Measurements from ENCODE around the gene XRCC4. TPM values are rescaled to one million over a fixed set of nuclear protein-coding genes. Genes with fewer than 3 reads are reported as not detected.

The XRCC4 gene
- total RNA-seq, 1 donor from 2014 or later: 12.9 TPM

DNA sequence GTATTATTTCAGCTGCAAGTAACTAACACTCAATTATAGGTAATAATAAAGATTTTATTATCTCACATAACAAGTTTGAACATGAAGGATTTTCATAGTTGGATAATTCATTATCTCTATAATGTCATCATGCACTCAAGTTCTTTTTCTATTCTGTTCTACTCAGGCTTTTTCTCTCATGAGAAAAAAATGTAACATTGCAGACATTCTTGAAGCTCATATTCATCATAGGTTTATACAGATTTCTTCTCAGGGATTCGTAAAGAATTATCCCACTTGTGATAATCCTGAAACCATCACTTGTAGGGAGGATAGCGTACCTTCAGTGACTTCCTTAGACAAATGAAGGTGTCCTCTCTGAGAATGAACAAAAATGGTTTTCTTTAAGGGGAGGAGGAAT, 150.3 kb downstream of the XRCC4 start:
- Mint-ChIP-seq H3K27me3 (no peaks in the 10 kb centered on the region), H3K27ac (no peak overlapping the region), H3K4me3 (ENCODE audit: low read depth) (no peak overlapping the region), H3K36me3 (ENCODE audit: insufficient read depth) (no peaks in the 10 kb centered on the region), H3K4me1 (ENCODE audit: low read depth) (peaks cover 7% of the 10 kb centered on the region), H3K9me3 (ENCODE audit: low read depth) (no peaks in the 10 kb centered on the region)
- TF ChIP-seq, protein P1, sequence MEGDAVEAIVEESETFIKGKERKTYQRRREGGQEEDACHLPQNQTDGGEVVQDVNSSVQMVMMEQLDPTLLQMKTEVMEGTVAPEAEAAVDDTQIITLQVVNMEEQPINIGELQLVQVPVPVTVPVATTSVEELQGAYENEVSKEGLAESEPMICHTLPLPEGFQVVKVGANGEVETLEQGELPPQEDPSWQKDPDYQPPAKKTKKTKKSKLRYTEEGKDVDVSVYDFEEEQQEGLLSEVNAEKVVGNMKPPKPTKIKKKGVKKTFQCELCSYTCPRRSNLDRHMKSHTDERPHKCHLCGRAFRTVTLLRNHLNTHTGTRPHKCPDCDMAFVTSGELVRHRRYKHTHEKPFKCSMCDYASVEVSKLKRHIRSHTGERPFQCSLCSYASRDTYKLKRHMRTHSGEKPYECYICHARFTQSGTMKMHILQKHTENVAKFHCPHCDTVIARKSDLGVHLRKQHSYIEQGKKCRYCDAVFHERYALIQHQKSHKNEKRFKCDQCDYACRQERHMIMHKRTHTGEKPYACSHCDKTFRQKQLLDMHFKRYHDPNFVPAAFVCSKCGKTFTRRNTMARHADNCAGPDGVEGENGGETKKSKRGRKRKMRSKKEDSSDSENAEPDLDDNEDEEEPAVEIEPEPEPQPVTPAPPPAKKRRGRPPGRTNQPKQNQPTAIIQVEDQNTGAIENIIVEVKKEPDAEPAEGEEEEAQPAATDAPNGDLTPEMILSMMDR (IDR thresholded peaks at IDR 0.05; ENCODE audit: unreplicated experiment): no peak
- DNase-seq (ENCODE audit: low spot score, unreplicated experiment): no peak

DNA sequence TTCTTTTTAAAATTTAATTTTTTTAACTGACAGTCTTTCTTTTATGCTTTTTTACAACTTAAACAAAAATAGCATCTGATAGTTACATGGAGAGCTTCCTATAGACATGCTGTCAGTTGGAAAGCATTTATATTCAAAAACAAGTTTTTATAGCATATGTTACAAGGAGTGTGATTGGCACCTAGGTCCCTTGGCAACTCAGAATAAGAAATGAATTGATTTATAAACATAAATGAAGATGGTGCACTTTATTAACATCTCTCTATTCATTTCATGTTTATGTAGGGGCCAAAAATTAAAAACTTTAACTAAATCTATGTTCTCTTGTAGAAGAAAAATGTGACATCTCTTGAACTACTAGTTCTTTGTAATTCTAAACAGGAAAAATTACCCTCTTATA, 153.2 kb downstream of the XRCC4 start:
- Mint-ChIP-seq H3K4me1 (ENCODE audit: low read depth) (peaks cover 6% of the 10 kb centered on the region), H3K4me3 (ENCODE audit: low read depth) (no peak overlapping the region), H3K27me3 (no peaks in the 10 kb centered on the region), H3K9me3 (ENCODE audit: low read depth) (no peaks in the 10 kb centered on the region), H3K27ac (no peak overlapping the region), H3K36me3 (ENCODE audit: insufficient read depth) (no peaks in the 10 kb centered on the region)
- TF ChIP-seq, protein P1 (IDR thresholded peaks at IDR 0.05; ENCODE audit: unreplicated experiment): no peak
- no peak for DNase-seq (ENCODE audit: low spot score, unreplicated experiment)

DNA sequence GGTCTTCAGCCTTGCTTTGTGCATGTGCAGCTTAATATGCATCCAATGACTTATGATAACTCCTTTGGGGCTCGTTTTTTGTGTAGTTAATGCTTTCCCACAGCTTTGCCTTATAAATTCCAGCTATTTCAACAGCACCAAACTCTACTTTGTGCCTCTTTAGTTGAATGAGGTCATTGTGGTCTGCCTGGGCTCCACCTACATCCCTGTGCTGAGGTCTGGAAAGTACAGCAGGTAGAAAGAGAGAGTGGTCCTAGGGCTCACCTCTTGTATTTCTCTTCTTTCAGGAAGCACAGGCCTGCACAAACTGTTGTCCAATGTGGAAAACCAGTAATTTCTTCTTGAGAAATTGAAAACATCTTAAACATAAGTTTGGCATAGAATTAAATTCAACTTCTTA, 167.2 kb downstream of the XRCC4 start:
- no peak overlapping the region for H3K4me3 Mint-ChIP-seq (ENCODE audit: low read depth)
- H3K27me3 Mint-ChIP-seq: no peaks in the 10 kb centered on the region
- TF ChIP-seq, protein P1 (IDR thresholded peaks at IDR 0.05; ENCODE audit: unreplicated experiment): no peak
- H3K27ac Mint-ChIP-seq: no peak overlapping the region
- peaks cover 29% of the 10 kb centered on the region for H3K4me1 Mint-ChIP-seq (ENCODE audit: low read depth)
- no peak for DNase-seq (ENCODE audit: low spot score, unreplicated experiment)
- peaks cover 2% of the 10 kb centered on the region for H3K36me3 Mint-ChIP-seq (ENCODE audit: insufficient read depth)
- no peaks in the 10 kb centered on the region for H3K9me3 Mint-ChIP-seq (ENCODE audit: low read depth)

DNA sequence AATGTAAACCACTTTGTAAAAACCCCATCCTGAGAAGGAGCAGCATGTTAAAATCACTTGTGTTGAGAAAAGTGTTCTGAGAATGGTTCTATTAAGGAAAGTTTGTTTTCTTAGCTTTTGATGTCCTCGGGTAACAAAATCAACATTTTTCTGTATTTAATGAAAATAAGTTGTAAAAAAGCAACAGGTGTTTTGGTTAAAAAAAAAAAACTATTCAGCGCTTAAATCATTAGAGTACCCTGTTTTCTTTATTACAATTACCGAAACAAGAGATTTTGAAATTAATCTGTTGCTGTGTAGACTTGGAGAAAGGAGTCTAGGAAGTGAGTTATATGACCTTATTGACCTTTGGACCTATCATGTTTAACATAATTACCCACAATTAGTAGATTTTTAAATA, 167.7 kb downstream of the XRCC4 start:
- no peaks in the 10 kb centered on the region for H3K9me3 Mint-ChIP-seq (ENCODE audit: low read depth)
- H3K27me3 Mint-ChIP-seq: no peaks in the 10 kb centered on the region
- peaks cover 2% of the 10 kb centered on the region for H3K36me3 Mint-ChIP-seq (ENCODE audit: insufficient read depth)
- no peak overlapping the region for H3K4me3 Mint-ChIP-seq (ENCODE audit: low read depth)
- no peak overlapping the region for H3K27ac Mint-ChIP-seq
- no peak for DNase-seq (ENCODE audit: low spot score, unreplicated experiment)
- TF ChIP-seq, protein P1 (IDR thresholded peaks at IDR 0.05; ENCODE audit: unreplicated experiment): no peak
- peaks cover 31% of the 10 kb centered on the region for H3K4me1 Mint-ChIP-seq (ENCODE audit: low read depth)

DNA sequence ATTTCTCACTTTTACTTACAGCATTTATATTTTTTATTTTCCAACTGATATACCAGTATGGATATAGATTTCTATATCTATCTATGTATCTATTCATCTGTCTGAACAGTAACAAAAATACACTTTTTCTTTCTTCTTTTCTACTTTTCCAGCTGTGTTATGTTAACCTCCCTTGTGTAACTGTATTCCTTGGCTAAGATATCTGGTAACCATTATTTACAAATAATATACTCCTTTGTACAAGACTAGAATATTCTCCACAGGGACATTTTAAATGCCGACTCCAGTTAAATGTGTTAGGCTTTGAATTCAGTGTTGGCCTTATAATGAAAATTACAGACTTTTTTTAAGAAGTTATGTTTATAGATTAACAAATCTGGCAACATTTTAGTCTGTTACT, 168.7 kb downstream of the XRCC4 start:
- H3K27ac Mint-ChIP-seq: no peak overlapping the region
- no peaks in the 10 kb centered on the region for H3K9me3 Mint-ChIP-seq (ENCODE audit: low read depth)
- peaks cover 32% of the 10 kb centered on the region for H3K4me1 Mint-ChIP-seq (ENCODE audit: low read depth)
- H3K27me3 Mint-ChIP-seq: no peaks in the 10 kb centered on the region
- DNase-seq (ENCODE audit: low spot score, unreplicated experiment): no peak
- no peak overlapping the region for H3K4me3 Mint-ChIP-seq (ENCODE audit: low read depth)
- TF ChIP-seq, protein P1 (IDR thresholded peaks at IDR 0.05; ENCODE audit: unreplicated experiment): no peak
- H3K36me3 Mint-ChIP-seq (ENCODE audit: insufficient read depth): no peaks in the 10 kb centered on the region

Data from progenitor cell of endocrine pancreas (in vitro differentiated cells).